ENCODE measurements around the gene ASRGL1.

DNA sequence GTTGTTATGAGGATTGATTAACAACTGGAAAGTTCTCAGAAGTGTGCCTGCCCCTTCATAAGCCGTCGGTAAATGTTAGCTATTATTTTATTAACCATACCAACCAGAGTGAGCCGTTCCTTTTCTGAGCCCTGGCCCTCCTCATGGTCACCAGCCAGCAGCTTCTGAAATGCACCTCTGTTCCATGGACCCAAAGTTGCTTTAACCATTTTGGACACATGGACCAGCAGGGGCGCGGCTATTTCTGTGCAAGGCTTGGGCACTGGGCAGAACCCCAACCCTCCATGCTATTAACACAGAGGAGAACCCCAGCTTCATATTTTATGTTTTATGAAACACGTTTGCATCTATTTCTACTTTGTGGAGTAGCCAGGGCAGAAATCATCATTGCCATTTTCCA lies 63.0 kb downstream of the ASRGL1 start:
- TF ChIP-seq, protein P1, sequence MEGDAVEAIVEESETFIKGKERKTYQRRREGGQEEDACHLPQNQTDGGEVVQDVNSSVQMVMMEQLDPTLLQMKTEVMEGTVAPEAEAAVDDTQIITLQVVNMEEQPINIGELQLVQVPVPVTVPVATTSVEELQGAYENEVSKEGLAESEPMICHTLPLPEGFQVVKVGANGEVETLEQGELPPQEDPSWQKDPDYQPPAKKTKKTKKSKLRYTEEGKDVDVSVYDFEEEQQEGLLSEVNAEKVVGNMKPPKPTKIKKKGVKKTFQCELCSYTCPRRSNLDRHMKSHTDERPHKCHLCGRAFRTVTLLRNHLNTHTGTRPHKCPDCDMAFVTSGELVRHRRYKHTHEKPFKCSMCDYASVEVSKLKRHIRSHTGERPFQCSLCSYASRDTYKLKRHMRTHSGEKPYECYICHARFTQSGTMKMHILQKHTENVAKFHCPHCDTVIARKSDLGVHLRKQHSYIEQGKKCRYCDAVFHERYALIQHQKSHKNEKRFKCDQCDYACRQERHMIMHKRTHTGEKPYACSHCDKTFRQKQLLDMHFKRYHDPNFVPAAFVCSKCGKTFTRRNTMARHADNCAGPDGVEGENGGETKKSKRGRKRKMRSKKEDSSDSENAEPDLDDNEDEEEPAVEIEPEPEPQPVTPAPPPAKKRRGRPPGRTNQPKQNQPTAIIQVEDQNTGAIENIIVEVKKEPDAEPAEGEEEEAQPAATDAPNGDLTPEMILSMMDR (IDR thresholded peaks at IDR 0.05) = no peak
- TF ChIP-seq POLR2A (IDR thresholded peaks at IDR 0.05; ENCODE audit: low read depth) = no peak

All from esophagus muscularis mucosa (tissue), 3 donors.